HG02610 (cell line): ENCODE data around the gene COL20A1.

ENCODE experiments used
- ATAC-seq: cut with Tn5 transposase; IDR thresholded peaks from one replicate; pipeline ENCODE4 v1.9.1; 2021; ENCODE audit warnings: mild to moderate bottlenecking, moderate library complexity; ENCODE audit not compliant: unreplicated experiment

COL20A1 gene

GRCh38 chr20:63276956-63277355, 16.0 kb upstream of the COL20A1 start:
- no peak for ATAC-seq

DNA sequence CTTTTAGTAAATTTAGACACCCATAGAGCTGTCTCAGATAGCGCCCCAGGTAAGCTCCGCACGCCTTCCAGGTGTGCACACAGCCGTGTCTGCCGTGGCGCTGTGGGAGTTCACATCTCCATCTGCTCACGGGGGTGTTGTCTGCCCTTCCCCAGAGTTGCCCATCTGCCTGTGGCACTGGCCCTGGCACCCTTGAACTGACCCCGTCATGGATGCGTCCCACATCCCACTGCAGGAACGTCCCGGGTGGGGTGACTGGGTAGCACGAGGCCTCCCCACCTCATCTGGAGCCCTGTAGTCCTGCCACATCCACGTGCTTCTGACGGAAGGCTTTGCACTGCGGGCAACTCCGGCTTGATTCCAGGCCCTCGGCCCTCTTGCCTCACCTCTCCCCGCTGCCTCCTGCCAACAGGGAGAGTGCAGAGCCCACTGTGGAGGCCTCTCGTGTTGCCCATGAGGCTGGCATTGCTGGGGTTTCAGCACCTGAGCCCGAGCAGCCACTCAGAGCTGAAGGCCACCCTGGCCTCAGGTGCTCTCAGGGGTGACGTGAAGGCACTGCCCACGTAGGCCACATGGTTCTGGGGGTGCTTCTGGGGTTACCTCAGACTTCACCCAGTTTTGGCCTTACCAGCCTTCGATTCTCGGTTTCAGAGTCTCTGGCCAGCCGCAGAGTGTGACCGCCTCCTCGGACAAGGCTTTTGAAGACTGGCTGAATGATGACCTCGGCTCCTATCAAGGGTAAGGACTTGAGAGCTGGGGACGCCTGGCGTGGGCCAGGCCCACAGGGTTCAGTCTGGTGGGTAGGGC, 15.3 kb upstream of the COL20A1 start:
- ATAC-seq = no peak

- ATAC-seq = no peak
These were observed 14.3 kb upstream of the COL20A1 start for GRCh38 chr20:63278661-63279060.

DNA sequence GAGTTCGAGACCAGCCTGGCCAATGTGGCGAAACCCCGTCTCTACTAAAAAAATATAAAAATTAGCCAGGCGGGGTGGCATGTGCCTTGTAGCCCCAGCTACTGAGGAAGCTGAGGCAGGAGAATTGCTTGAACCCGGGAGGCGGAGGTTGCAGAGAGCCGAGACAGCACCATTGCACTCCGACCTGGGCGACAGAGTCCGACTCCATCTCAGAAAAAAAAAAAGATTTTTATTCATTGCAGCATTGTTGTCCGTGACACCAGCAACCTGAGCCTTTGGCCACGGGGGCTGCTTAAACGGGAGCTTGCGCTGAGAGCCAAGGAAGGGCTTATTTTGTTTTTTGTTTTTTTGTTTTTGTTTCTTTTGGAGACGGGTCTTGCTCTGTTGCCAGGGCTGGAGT, 13.1 kb upstream of the COL20A1 start:
- ATAC-seq = no peak

GRCh38 chr20:63280371-63280770, 12.6 kb upstream of the COL20A1 start:
- ATAC-seq = no peak

GRCh38 chr20:63280929-63281545, 11.9 kb upstream of the COL20A1 start:
- ATAC-seq = no peak

GRCh38 chr20:63281742-63282665, 11.0 kb upstream of the COL20A1 start:
- no peak for ATAC-seq

- ATAC-seq = no peak
These were observed 10.0 kb upstream of the COL20A1 start for GRCh38 chr20:63282946-63283345.

DNA sequence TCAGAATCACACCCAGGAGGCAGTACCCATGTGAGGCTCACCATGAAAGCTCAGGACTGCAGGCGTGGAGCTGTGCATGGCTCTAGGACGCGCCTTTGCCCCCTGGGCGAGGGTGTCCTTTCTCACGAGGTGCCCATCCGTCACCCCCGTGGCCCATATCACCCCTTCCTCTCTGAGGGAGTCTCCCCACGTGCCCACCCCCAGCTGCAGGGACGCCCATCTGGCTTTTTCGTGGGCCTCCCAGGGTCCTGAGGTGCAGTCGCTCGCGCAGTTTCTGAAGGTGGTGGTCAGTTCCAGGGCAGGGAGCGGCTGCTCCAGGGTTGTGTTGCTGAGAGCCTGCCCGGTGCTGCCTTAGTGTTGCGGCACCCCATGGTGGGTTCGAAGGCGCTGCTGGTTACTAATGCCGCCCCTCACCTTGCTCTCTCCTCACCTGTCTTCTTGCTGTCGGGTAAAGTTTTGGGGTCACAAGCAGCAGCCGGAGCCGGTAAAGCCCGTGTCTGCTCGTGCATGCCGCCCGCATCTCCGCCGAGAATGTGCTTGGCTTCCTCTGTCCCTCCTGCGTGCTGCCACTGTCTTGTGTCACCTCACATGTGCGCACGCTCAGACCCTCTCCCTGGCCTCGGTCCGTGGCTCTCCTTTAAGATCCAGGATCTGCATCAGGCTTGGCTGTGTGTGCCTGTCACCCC, 9.4 kb upstream of the COL20A1 start:
- ATAC-seq = no peak

DNA sequence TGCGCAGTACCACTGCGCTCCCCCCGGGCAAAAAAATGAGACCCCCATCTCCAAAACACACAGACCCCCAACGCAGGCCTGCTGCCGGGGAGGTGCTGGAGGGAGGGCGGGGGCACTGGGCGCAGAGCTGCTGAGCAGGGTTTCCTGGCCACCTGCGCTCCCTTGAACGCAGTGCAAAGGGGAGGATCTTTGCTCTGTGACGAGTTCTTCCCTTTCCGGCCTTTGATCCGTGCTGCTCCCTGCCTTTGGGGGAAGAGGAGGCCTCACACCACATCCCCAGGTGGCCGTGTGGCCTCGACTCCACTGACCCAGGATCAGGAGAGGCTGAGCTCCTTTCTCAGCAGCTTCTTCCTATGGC, 8.9 kb upstream of the COL20A1 start:
- ATAC-seq = no peak

DNA sequence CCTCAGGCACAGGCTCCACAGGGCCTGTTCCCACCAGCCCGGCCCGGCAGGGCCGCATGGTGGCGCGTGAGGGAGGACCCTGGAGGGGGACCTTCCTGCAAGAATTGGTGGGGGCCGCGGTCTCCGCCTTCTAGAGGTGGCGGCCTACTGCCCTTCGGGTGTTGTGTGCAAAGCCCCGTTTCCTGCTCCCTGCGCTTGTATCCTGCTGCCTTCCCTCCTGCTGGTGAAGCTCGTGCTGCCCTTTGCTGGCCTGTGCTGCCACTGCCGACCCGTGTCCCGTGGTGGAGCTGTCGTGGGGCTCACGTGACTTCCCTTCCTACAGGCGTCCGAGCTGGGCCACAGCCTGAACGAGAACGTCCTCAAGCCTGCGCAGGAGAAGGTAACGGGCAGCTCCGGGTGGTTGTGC, 8.4 kb upstream of the COL20A1 start:
- ATAC-seq = no peak

GRCh38 chr20:63284981-63285524, 7.9 kb upstream of the COL20A1 start:
- ATAC-seq = no peak

GRCh38 chr20:63285636-63286615, 7.1 kb upstream of the COL20A1 start:
- ATAC-seq = no peak

DNA sequence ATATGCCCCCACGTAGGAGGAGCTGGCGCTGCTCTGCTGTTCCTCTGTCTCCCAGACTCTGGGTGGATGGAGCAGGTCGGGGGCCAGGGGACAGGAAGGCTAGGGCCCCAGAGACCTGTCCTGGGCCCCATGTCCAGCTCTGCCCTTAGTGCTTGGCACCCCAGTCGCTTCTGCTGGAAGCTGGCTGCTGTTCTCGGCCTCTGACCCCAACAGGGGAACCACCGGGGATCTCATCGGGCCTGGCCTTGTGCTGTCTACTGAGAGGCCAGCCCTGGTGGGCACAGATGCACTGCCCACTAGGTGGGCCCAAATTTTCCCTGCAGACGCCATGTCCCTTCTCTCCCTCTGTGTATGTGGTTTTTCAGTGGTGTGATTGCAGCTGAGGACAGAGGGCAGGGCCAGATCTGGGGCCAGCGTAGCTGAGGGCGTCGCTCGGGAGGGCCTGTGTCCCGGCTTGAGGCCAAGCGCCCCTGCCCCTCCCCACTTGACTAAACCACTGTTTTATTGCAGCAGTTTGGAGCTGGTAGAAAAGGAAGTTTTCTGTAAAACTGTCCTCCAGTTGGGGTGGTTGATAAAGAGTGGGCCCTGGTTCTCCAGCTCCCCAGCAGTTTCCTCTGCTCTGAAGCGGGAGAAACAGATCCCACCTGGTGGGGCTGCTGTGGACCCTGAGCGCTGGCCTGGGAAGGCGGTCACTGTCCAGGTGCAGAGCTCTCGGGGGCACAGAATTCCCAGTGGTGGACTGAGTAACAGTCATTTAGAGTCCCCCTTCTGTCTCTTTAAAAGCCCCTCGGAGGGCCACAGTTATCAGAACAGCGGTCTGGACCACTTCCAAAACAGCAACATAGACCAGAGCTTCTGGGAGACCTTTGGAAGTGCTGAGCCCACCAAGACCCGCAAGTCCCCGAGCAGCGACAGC, 5.9 kb upstream of the COL20A1 start:
- no peak for ATAC-seq

GRCh38 chr20:63287697-63288580, 5.0 kb upstream of the COL20A1 start:
- no peak for ATAC-seq

DNA sequence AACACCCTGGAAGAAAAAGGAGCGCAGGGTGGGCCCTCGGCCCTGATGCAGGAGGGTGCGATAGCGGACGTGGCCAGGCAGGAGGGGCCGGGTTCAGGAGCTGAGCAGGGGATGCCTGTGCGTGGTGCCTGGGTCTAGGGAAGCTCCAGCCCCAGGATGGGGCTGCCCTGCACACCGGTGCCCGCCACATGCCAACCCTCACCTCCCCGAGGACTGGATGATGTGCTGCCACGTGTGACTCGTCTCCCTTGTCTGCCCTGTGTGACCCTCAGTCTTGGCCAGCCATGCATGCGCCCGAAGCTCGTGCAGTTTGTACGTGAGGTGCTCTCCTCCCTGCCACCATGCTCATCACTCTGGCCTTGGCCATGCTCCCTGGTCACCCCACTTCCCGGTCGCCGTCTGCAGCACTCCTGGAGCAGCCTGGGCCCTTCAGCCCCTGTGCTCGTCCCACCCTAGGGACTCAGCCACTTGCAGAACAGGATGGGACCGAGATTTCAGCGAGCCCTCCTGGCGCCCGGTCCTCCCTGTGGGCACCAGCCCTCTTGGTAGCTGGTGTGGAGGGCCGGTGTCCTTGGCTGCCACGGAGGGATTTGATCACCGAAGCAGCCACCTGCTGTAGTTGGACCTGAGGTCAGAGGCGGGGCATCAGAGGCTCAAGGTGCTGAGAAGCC, 4.3 kb upstream of the COL20A1 start:
- no peak for ATAC-seq
